HG02870 (cell line): Measurements from ENCODE around the gene RAB40C.

Experiments
- ATAC-seq: cut with Tn5 transposase; IDR thresholded peaks from one replicate; pipeline ENCODE4 v1.9.1; 2021; ENCODE audit warnings: mild to moderate bottlenecking, moderate library complexity; ENCODE audit not compliant: unreplicated experiment

The RAB40C gene

GRCh38 chr16:660459-661183 lies 70.8 kb downstream of the RAB40C start:
- ATAC-seq = peak; percentile 43

GRCh38 chr16:661184-661821 lies 71.4 kb downstream of the RAB40C start:
- ATAC-seq = no peak

- no peak for ATAC-seq
Observed at GRCh38 chr16:662095-662494, 72.2 kb downstream of the RAB40C start.

- no peak for ATAC-seq
Observed at GRCh38 chr16:662597-662996, 72.7 kb downstream of the RAB40C start.

- ATAC-seq = no peak
Observed at GRCh38 chr16:666572-666971, 76.7 kb downstream of the RAB40C start.

GRCh38 chr16:667113-667779 lies 77.4 kb downstream of the RAB40C start:
- no peak for ATAC-seq

GRCh38 chr16:667780-668518 lies 78.1 kb downstream of the RAB40C start, which contains the start of gene RHOT2:
TSS of gene RHOT2 (plus strand) at chr16:668132. CDS start at chr16:668200, 68 bp downstream.
- peak; percentile 77 for ATAC-seq

- ATAC-seq = no peak
Observed at GRCh38 chr16:668519-669171, 78.8 kb downstream of the RAB40C start.

GRCh38 chr16:669666-670065 lies 79.8 kb downstream of the RAB40C start:
- no peak for ATAC-seq

- no peak for ATAC-seq
Observed at GRCh38 chr16:670485-671352, 80.9 kb downstream of the RAB40C start.

- no peak for ATAC-seq
Observed at GRCh38 chr16:671353-672131, 81.7 kb downstream of the RAB40C start.

GRCh38 chr16:672371-672770 lies 82.5 kb downstream of the RAB40C start:
- no peak for ATAC-seq

- ATAC-seq = no peak
Observed at GRCh38 chr16:672851-673250, 83.0 kb downstream of the RAB40C start.

GRCh38 chr16:673399-673991 lies 83.6 kb downstream of the RAB40C start:
- no peak for ATAC-seq

- no peak for ATAC-seq
Observed at GRCh38 chr16:674214-674881, 84.5 kb downstream of the RAB40C start.

GRCh38 chr16:674968-675883 lies 85.4 kb downstream of the RAB40C start, which contains the start of gene RHBDL1:
TSS of gene RHBDL1 (plus strand) at chr16:675671. CDS start at chr16:675791, 120 bp downstream.
- ATAC-seq = no peak
